ENCODE measurements around the gene GSK3B.

GSK3B gene

GRCh38 chr3:119817583-119818363, 276.5 kb downstream of the GSK3B start:
- no peak for DNase-seq (ENCODE audit: low read depth)

DNA sequence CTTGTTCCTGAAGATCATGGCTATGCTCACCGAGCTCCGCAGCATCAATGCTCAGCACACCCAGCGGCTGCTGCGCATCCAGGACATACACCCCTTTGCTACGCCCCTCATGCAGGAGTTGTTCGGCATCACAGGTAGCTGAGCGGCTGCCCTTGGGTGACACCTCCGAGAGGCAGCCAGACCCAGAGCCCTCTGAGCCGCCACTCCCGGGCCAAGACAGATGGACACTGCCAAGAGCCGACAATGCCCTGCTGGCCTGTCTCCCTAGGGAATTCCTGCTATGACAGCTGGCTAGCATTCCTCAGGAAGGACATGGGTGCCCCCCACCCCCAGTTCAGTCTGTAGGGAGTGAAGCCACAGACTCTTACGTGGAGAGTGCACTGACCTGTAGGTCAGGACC, 277.2 kb downstream of the GSK3B start:
- DNase-seq (ENCODE audit: low read depth), result no peak

GRCh38 chr3:119815716-119816115, 278.5 kb downstream of the GSK3B start:
- DNase-seq (ENCODE audit: low read depth), result no peak

DNA sequence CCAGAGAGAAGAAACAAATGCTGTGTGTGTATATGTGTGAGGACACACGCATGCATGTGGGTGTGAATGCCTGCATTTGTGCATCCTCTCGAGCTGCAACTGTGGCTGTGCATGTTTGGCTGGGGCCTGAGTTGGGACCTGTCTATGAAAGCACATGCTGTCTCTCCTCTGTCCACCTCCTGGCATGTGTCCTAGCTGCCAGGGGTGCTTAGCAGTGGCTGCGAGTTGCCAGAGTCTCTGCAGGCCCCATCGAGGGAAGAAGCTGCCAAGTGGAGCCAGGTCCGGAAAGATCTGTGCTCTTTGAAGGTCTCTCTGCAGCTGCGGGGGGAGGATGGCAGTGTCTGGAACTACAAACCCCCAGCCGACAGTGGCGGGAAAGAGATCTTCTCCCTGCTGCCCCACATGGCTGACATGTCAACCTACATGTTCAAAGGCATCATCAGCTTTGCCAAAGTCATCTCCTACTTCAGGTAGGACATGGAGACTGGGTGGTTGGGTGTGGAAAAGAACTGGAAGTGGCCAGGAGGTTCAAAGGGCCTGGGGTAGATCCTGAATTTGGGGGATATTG, 281.7 kb downstream of the GSK3B start:
- no peak for DNase-seq (ENCODE audit: low read depth)

GRCh38 chr3:119810018-119810435, 284.2 kb downstream of the GSK3B start:
- DNase-seq (ENCODE audit: low read depth), result peak; percentile 35

DNA sequence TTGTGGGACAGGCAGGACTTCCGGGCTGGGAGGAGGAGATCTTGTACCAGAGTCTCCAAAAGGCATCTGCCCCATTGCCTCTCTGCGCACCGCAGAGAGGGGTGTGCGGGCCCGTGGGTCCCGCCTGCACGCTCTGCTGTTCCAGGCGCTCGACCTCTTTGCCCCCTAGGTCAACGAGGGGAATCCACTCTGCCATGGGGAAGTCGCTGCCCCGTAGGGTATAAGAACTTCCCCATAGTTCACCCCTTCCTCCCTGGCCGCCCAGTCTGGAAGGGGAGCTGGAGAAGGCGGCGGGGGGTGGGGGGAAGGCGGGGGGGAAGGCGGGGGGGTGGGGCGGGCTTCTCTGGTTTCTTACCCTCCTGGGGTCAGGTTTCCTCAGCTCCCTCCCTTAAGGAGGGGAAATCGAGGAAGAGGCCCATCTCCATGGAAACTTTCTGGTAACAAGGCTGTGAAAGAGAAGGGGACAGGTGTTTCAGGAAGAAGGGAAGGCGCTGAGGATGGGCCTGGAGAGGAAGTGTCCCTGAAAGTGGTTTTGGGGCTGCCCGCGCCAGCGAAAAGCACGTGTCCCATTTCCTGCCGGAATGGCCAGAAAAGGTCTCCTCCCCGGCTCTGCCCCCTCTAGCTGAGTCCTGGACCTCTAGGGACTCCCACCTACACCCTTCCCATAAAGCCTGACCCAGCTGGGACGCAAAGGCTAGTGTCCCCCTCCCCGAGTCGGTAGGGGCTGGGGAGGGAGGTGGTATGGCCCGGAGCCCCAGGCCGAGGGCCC, 284.8 kb downstream of the GSK3B start:
- DNase-seq (ENCODE audit: low read depth), result no peak

- no peak for DNase-seq (ENCODE audit: low read depth)
Observed at GRCh38 chr3:119808843-119809242, 285.4 kb downstream of the GSK3B start.

GRCh38 chr3:119808244-119808643, 286.0 kb downstream of the GSK3B start:
- no peak for DNase-seq (ENCODE audit: low read depth)

DNA sequence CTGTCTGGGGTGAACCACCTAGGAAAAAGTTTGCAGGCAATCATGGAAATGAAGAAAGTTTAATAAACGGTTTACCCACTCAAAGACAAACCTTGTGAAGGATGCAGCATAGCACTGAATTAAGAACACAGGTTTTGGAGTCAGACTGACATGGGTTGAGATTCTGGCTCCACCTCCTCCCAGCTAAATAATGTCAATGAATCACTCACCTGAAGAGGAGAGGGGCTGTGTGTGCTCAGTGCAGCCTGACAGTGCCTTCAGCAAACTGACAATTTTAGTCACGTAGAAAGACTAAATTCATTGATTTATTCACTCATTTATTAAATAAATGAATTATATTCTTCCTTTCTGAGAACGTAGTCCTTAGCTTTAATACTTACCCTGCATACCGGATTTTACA, 293.4 kb downstream of the GSK3B start:
- DNase-seq (ENCODE audit: low read depth), result no peak

- no peak for DNase-seq (ENCODE audit: low read depth)
Observed at GRCh38 chr3:119796785-119797184, 297.5 kb downstream of the GSK3B start.

DNA sequence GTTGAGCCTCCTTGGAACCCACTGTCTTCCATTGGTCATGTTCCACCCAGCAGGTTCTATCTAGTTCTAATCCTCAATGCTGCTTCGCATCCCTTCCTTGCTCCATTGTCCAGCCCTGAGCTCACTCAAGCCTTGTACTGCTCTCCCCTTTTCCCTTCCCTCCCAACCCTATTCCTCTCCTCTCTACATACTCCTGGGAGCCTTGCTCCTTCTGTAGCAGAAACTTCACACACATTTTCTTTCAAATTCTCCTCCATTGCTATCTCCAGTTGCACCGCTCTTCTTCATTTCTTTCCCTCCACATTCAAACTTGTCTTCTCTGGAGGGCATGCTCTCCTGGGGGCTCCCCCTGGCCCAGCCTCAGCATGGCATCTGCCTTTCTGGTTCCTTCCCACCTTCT, 297.9 kb downstream of the GSK3B start:
- no peak for DNase-seq (ENCODE audit: low read depth)

- DNase-seq (ENCODE audit: low read depth), result no peak
Observed at GRCh38 chr3:119795849-119796248, 298.4 kb downstream of the GSK3B start.

- DNase-seq (ENCODE audit: low read depth), result no peak
Observed at GRCh38 chr3:119794971-119795612, 299.2 kb downstream of the GSK3B start.

- DNase-seq (ENCODE audit: low read depth), result no peak
Observed at GRCh38 chr3:119794401-119794800, 299.8 kb downstream of the GSK3B start.

DNA sequence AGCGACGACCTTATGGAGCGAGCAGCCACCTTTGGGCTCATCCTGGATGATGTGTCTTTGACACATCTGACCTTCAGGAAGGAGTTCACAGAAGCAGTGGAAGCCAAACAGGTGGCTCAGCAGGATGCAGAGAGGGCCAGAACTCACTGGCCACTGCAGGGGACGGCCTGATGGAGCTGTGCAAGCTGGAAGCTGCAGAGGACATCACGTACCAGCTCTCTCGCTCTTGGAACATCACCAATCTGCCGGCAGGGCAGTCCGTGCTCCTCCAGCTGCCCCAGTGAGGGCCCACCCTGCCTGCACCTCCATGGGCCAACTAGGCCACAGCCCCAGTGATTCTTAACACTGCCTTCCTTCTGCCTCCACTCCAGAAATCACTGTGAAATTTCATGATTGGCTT, 302.0 kb downstream of the GSK3B start:
- DNase-seq (ENCODE audit: low read depth), result no peak

- DNase-seq (ENCODE audit: low read depth), result no peak
Observed at GRCh38 chr3:119790369-119790768, 303.9 kb downstream of the GSK3B start.

- DNase-seq (ENCODE audit: low read depth), result no peak
Observed at GRCh38 chr3:119786409-119786808, 307.8 kb downstream of the GSK3B start.

DNA sequence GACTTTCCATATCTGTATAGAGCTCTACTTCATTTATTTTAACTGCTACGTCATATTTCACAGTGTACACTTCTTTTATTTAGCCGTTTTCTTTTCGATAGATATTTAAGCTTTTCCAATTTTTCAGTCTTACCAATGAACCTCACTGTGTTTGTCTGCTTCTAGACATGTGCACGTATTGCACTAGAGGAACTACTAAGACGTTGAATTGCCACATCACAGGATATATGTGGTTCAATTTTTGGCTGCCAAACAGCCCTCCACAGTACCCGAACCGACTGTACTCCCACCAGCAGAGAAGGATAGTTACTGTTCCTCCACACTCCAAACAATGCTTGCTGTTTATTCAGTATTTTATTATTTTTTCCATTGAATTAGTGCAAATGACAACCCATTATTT, 310.4 kb downstream of the GSK3B start:
- no peak for DNase-seq (ENCODE audit: low read depth)

GRCh38 chr3:119783255-119783654, 311.0 kb downstream of the GSK3B start:
- no peak for DNase-seq (ENCODE audit: low read depth)

- DNase-seq (ENCODE audit: low read depth), result no peak
Observed at GRCh38 chr3:119782460-119782859, 311.8 kb downstream of the GSK3B start.

DNA sequence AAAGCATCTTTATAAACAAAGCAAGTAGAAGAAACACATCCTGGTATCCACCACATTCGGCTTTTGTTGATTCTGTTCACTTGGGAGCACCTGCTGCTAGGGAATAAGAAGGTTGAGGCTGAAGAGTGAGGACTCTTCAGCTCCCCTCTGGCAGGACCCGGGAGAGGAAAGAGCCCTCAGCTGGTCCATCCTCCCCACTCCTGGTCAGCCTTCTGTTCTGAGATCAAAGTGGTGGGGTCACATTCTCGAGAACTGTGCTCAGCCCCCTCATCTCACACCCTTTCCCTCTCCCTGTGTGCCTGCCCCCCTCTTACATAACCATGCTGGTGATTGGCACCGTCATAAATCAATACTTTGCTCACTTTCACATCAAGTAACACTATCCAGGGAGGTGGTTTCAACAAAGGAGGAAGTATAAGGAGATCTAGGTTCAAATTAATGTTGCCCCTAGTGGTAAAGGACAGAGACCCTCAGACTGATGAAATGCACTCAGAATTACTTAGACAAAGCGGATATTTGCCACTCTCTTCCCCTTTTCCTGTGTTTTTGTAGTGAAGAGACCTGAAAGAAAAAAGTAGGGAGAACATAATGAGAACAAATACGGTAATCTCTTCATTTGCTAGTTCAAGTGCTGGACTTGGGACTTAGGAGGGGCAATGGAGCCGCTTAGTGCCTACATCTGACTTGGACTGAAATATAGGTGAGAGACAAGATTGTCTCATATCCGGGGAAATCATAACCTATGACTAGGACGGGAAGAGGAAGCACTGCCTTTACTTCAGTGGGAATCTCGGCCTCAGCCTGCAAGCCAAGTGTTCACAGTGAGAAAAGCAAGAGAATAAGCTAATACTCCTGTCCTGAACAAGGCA, 312.7 kb downstream of the GSK3B start, which contains the start of gene NR1I2:
TSS of gene NR1I2 (plus strand) at position 772 of the 869 bp plus-strand sequence.
- DNase-seq (ENCODE audit: low read depth), result no peak

Data from activated gamma-delta T cell treated with anti-CD3 and anti-CD28 coated beads, Interleukin-2, amount 50 U/mL, for 16 hours (primary cell).